Lower leg skin (tissue), 4 donors: Measurements from ENCODE around the gene DCAKD. TPM values are rescaled to one million over a fixed set of nuclear protein-coding genes. Genes with fewer than 3 reads are reported as not detected.

ENCODE experiments used
- DNase-seq, 2 donors: peaks; one replicate each; pipeline ENCODE4 v3.0.0-alpha.2; 2019; ENCODE audit warnings: low spot score in 2 of 2
- H3K4me3 ChIP-seq: fragments of 200-600 bp; sonication (generic); 2 replicates; pipeline ENCODE4 v1.5.1; 2017; ENCODE audit warnings: mild to moderate bottlenecking, low read depth; ENCODE audit not compliant: poor library complexity, severe bottlenecking
- POLR2A ChIP-seq, 2 donors: fragments of 450-650 bp; IDR thresholded peaks; one replicate each; pipeline ENCODE4 v1.6.1; 2016 to 2017; ENCODE audit warnings: antibody characterized with exemption in 2 of 2, mild to moderate bottlenecking in 1 of 2, moderate library complexity in 1 of 2
- WGBS, 2 donors: methylation state at CpG; one replicate each; pipeline ENCODE4 v1.1.5; 2018; 5-methylcytosine and 5-hydroxymethylcytosine counted together
- intact Hi-C: fragments of 100-400 bp; cut with DNase I; formaldehyde crosslinking; loops from one replicate; pipeline ENCODE4 v1.15.0; 2023; ENCODE audit warnings: low total_unique reads
- total RNA-seq, 4 donors: library from RNA; depleted of rRNA; stranded (reverse); fragments of >200 nt; gene quantifications; one replicate each; pipeline ENCODE4 v1.1.0, GENCODE V29; 2016
- TF ChIP-seq, protein P1 (sequence below), 3 donors: fragments of 450-650 bp; IDR thresholded peaks; one replicate each; pipeline ENCODE4 v1.5.1; 2016; ENCODE audit warnings: antibody characterized with exemption in 3 of 3, mild to moderate bottlenecking in 3 of 3, moderate library complexity in 2 of 3

The DCAKD gene
- total RNA-seq, 4 donors from 2014 or later = 47.9 to 70.2 (median 61.0) TPM

DNA sequence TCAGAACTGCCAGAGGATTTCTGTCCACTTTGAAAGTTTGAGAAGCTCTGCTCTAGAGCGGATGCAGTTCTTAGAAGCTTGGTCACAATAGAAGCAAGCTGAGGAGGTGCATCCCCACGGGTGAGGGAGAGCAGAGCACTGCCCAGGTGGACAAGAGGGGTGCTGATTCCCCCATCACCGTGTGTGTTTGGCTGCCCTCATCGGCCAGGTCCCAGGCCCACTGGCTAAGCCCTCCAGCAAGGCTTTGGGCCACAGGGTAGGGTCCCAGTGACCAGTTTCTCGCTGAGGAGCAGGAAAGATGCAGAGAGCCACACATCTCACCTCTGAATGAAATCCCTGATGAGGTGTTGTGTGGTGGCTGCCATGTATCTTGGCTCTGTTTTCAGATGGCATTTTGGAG, 36.5 kb upstream of the DCAKD start:
- 79 to 89% methylated on average over 5 of the region's 5 CpGs for WGBS, 2 donors
- TF ChIP-seq, protein P1, sequence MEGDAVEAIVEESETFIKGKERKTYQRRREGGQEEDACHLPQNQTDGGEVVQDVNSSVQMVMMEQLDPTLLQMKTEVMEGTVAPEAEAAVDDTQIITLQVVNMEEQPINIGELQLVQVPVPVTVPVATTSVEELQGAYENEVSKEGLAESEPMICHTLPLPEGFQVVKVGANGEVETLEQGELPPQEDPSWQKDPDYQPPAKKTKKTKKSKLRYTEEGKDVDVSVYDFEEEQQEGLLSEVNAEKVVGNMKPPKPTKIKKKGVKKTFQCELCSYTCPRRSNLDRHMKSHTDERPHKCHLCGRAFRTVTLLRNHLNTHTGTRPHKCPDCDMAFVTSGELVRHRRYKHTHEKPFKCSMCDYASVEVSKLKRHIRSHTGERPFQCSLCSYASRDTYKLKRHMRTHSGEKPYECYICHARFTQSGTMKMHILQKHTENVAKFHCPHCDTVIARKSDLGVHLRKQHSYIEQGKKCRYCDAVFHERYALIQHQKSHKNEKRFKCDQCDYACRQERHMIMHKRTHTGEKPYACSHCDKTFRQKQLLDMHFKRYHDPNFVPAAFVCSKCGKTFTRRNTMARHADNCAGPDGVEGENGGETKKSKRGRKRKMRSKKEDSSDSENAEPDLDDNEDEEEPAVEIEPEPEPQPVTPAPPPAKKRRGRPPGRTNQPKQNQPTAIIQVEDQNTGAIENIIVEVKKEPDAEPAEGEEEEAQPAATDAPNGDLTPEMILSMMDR (IDR thresholded peaks at IDR 0.05) = no peak
- TF ChIP-seq POLR2A (IDR thresholded peaks at IDR 0.05) = no peak
- H3K4me3 ChIP-seq = no peak overlapping the region
- intact Hi-C loops = no loop called here
- no peak for DNase-seq

GRCh38 chr17:45087504-45087975, 36.1 kb upstream of the DCAKD start:
- no peak overlapping the region for H3K4me3 ChIP-seq
- no peak for DNase-seq
- 32 to 35% methylated on average over 3 of the region's 3 CpGs for WGBS, 2 donors
- intact Hi-C loops = no loop called here
- no peak for TF ChIP-seq POLR2A (IDR thresholded peaks at IDR 0.05)
- TF ChIP-seq, protein P1 (IDR thresholded peaks at IDR 0.05) = no peak

- no peak for DNase-seq
- 87 to 88% methylated on average over 6 of the region's 6 CpGs for WGBS, 2 donors
- intact Hi-C loops = no loop called here
- TF ChIP-seq, protein P1 (IDR thresholded peaks at IDR 0.05) = no peak
- TF ChIP-seq POLR2A (IDR thresholded peaks at IDR 0.05) = no peak
- H3K4me3 ChIP-seq = no peak overlapping the region
Observed at GRCh38 chr17:45086865-45087503, 35.6 kb upstream of the DCAKD start.

DNA sequence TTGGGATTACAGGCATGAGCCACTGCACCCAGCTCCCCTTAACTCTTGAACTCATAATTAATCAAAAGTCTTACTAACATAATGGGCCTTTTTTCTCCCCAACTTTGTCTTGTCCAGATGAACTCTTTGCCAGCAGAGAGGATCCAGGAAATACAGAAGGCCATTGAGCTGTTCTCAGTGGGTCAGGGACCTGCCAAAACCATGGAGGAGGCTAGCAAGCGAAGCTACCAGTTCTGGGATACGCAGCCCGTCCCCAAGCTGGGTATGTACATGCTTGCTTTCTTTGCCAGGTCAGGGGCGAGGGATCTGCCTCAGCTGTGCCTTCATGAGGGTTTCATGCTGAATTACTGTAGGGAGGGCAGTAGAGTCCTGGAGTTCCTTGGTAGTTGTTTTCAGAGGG, 35.0 kb upstream of the DCAKD start:
- H3K4me3 ChIP-seq = no peak overlapping the region
- TF ChIP-seq POLR2A (IDR thresholded peaks at IDR 0.05) = no peak
- TF ChIP-seq, protein P1 (IDR thresholded peaks at IDR 0.05) = no peak
- 86 to 87% methylated on average over 4 of the region's 4 CpGs for WGBS, 2 donors
- intact Hi-C loops = no loop called here
- DNase-seq = no peak

- DNase-seq = no peak
- intact Hi-C loops = no loop called here
- H3K4me3 ChIP-seq = no peak overlapping the region
- WGBS, 2 donors = 83 to 85% methylated on average over 6 of the region's 6 CpGs
- no peak for TF ChIP-seq POLR2A (IDR thresholded peaks at IDR 0.05)
- TF ChIP-seq, protein P1 (IDR thresholded peaks at IDR 0.05) = no peak
Observed at GRCh38 chr17:45081047-45081703, 29.7 kb upstream of the DCAKD start.
